K562 (cell line): Measurements from ENCODE around the gene FRAT1. TPM values are rescaled to one million over a fixed set of nuclear protein-coding genes. Genes with fewer than 3 reads are reported as not detected.

Experiments used
- ATAC-seq: fragments of 200-7000 bp; cut with Tn5 transposase; 3 replicates; pipeline ENCODE4 v1.9.1; 2020; ENCODE audit warnings: moderate library complexity
- BruUV-seq: library from RNA; stranded (reverse); fragments of 400-500 nt; replicated peaks from 2 replicates; lab custom pipeline; 2021; lab: Mats Ljungman, UMichigan
- CTCF ChIA-PET: fragments of 300-600 bp; formaldehyde crosslinking; extraction: SDS; loops from one replicate; lab custom pipeline; 2021; ENCODE audit warnings: low intra/inter-chr PET ratio; lab: Yijun Ruan, JAX
- POLR2A ChIA-PET: fragments of 300-600, 350-650 bp; sonication (Branson Sonifier 250); formaldehyde crosslinking; extraction: SDS; loops from one replicate; lab custom pipeline; 2021; ENCODE audit warnings: antibody characterized with exemption, inconsistent platforms; lab: Yijun Ruan, JAX
- DNase-seq, 4 experiments: peaks; one replicate each; pipeline versions ENCODE4 v3.0.0 to v3.0.0-alpha.2; 2011 to 2018; ENCODE audit warnings: low spot score in 3 of 4, mixed read lengths in 3 of 4; ENCODE audit errors: extremely low read depth in 1 of 4
- FAIRE-seq: peaks from 2 replicates; lab custom pipeline; 2011; peaks lifted over from hg19 to GRCh38; lab: Jason Lieb, UNC
- H2AFZ ChIP-seq: 2 replicates; pipeline ENCODE4 v1.6.0; 2011; ENCODE audit warnings: low read depth, low read length, control low read depth, inconsistent platforms
- H3K27ac ChIP-seq: fragments of 200-600 bp; 3 replicates; pipeline ENCODE4 v1.8.0; 2011; ENCODE audit warnings: low read depth, mild to moderate bottlenecking, control low read depth, inconsistent platforms, low read length, moderate library complexity, mixed read lengths; ENCODE audit errors: extremely low read depth
- H3K27me3 ChIP-seq, 2 experiments: fragments of 300-600 bp in 1 of 2; 2 replicates in 1 of 2; 3 replicates in 1 of 2; pipeline versions ENCODE4 v1.6.0 to v1.8.0; 2011; ENCODE audit warnings: inconsistent platforms in 2 of 2, low read length in 2 of 2, mild to moderate bottlenecking in 1 of 2, mixed read lengths in 1 of 2, moderate library complexity in 1 of 2; ENCODE audit not compliant: control insufficient read depth in 2 of 2, insufficient read depth in 2 of 2
- H3K36me3 ChIP-seq: fragments of 300-600 bp; 3 replicates; pipeline ENCODE4 v1.8.0; 2011; ENCODE audit warnings: mild to moderate bottlenecking, low read length, inconsistent platforms; ENCODE audit not compliant: control insufficient read depth, insufficient read depth
- H3K4me1 ChIP-seq, 2 experiments: fragments of 200-600 bp in 1 of 2; replicated peaks in 1 of 2; 2 replicates in 1 of 2; 3 replicates in 1 of 2; pipeline versions ENCODE4 v1.5.1 to v1.8.0; 2011; ENCODE audit warnings: inconsistent platforms in 2 of 2, low read length in 2 of 2, mild to moderate bottlenecking in 1 of 2, mixed read lengths in 1 of 2, moderate library complexity in 1 of 2; ENCODE audit not compliant: control insufficient read depth in 2 of 2, insufficient read depth in 2 of 2
- H3K4me2 ChIP-seq: 2 replicates; pipeline ENCODE4 v1.6.1; 2011; ENCODE audit warnings: low read length, control low read depth, inconsistent platforms, mixed read lengths; ENCODE audit not compliant: insufficient read depth
- H3K4me3 ChIP-seq: fragments of 200-600 bp; sonication (generic), shearing (Covaris generic); 2 replicates; pipeline ENCODE4 v1.5.1; 2016; ENCODE audit warnings: control low read depth, inconsistent platforms
- H3K79me2 ChIP-seq: fragments of 200-600 bp; 3 replicates; pipeline ENCODE4 v1.8.0; 2011; ENCODE audit warnings: low read length, inconsistent platforms; ENCODE audit not compliant: control insufficient read depth, insufficient read depth
- H3K9ac ChIP-seq, 2 experiments: 2 replicates each; pipeline versions ENCODE4 v1.6.0 to v1.6.1; 2011; ENCODE audit warnings: low read depth in 2 of 2, low read length in 2 of 2, control low read depth in 1 of 2, inconsistent platforms in 1 of 2, mild to moderate bottlenecking in 1 of 2, mixed read lengths in 1 of 2; ENCODE audit not compliant: insufficient read depth in 1 of 2
- H3K9me1 ChIP-seq: one replicate; pipeline ENCODE4 v1.6.0; 2011; ENCODE audit warnings: inconsistent platforms, mild to moderate bottlenecking, low read length, moderate library complexity; ENCODE audit not compliant: control insufficient read depth, insufficient read depth
- H3K9me3 ChIP-seq: replicated peaks from 2 replicates; pipeline ENCODE4 v1.5.1; 2011; ENCODE audit warnings: low read depth, low read length, inconsistent platforms; ENCODE audit not compliant: control insufficient read depth, insufficient read depth
- H4K20me1 ChIP-seq: replicated peaks from 2 replicates; pipeline ENCODE4 v1.6.1; 2011; ENCODE audit warnings: low read length, inconsistent platforms, mixed read lengths; ENCODE audit not compliant: control insufficient read depth, insufficient read depth
- HDAC8 ChIP-seq: fragments of 450-650 bp; IDR thresholded peaks from 2 replicates; pipeline ENCODE4 v1.6.1; 2016; ENCODE audit warnings: mild to moderate bottlenecking, missing genetic modification characterization, moderate library complexity, missing compliant biosample characterization
- PRMT5 ChIP-seq: sonication (generic); formaldehyde crosslinking; IDR thresholded peaks from 2 replicates; pipeline ENCODE4 v1.5.0; 2020; ENCODE audit warnings: missing genetic modification reagents
- RBM25 ChIP-seq: fragments of 200-400 bp; formaldehyde crosslinking; IDR thresholded peaks from 2 replicates; pipeline ENCODE4 v1.6.1; 2018; ENCODE audit warnings: low read length, low read depth, moderate library complexity; ENCODE audit not compliant: severe bottlenecking
- TBP ChIP-seq: optimal IDR thresholded peaks from 2 replicates; pipeline ENCODE3; 2011; ENCODE audit warnings: low read depth, low read length, improper control_type of control experiment
- WGBS: fragments of 100-300 bp; shearing (Covaris generic); methylation state at CpG from one replicate; pipeline ENCODE4 v1.1.6; 2016; ENCODE audit warnings: low coverage, mixed read lengths; ENCODE audit not compliant: insufficient coverage; ENCODE audit errors: missing lambda C conversion rate; 5-methylcytosine and 5-hydroxymethylcytosine counted together
- in situ Hi-C: fragments of 300-500 bp; cut with MboI; formaldehyde crosslinking; loops from 4 replicates; pipeline ENCODE4 v1.15.0; 2018; ENCODE audit warnings: inconsistent platforms, mixed read lengths
- intact Hi-C: fragments of 100-400 bp; cut with micrococcal nuclease; formaldehyde crosslinking; loops from 2 replicates; pipeline ENCODE4 v1.14.2; 2022
- polyA plus RNA-seq, 8 experiments: library from polyadenylated mRNA; depleted of rRNA in 4 of 8; stranded (reverse) in 5 of 8; unstranded in 3 of 8; fragments of >200 nt; fragmentation: Nextera tagmentation in 2 of 8; fragmentation: Illumina TruSeq in 1 of 8; extraction: Ambion mirVana in 2 of 8; extraction: Trizol in 1 of 8; gene quantifications; 2 replicates each; pipeline versions ENCODE4 v1.2.1 to v1.2.3, GENCODE V29; 2011 to 2014; ENCODE audit warnings: inconsistent platforms in 1 of 8, missing spikeins in 1 of 8
- total RNA-seq, 7 experiments: library from RNA; depleted of rRNA in 6 of 7; stranded (reverse); fragments of >200 nt in 6 of 7; fragmentation: Illumina TruSeq in 2 of 7; extraction: Trizol in 2 of 7; gene quantifications; 2 replicates each; pipeline versions ENCODE4 v1.2.1 to v1.2.3, GENCODE V29; 2011 to 2021; ENCODE audit warnings: low replicate concordance in 1 of 7
- TF ChIP-seq, protein P1 (sequence below): sonication (generic); formaldehyde crosslinking; IDR thresholded peaks from 2 replicates; pipeline ENCODE4 v1.8.0; 2022; ENCODE audit warnings: mild to moderate bottlenecking, missing genetic modification reagents, borderline replicate concordance
- TF ChIP-seq, protein P2 (sequence below): conservative IDR thresholded peaks from 2 replicates; pipeline ENCODE4 v1.6.1; 2011; ENCODE audit warnings: low read depth, mild to moderate bottlenecking, low read length; ENCODE audit not compliant: control insufficient read depth

FRAT1 gene
- total and polyA plus RNA-seq, 9 of the 15 experiments (the other 6 are each of a cell fraction or from before 2014, with no cell fraction given), result 0.11 to 4.6 (median 1.4) TPM

DNA sequence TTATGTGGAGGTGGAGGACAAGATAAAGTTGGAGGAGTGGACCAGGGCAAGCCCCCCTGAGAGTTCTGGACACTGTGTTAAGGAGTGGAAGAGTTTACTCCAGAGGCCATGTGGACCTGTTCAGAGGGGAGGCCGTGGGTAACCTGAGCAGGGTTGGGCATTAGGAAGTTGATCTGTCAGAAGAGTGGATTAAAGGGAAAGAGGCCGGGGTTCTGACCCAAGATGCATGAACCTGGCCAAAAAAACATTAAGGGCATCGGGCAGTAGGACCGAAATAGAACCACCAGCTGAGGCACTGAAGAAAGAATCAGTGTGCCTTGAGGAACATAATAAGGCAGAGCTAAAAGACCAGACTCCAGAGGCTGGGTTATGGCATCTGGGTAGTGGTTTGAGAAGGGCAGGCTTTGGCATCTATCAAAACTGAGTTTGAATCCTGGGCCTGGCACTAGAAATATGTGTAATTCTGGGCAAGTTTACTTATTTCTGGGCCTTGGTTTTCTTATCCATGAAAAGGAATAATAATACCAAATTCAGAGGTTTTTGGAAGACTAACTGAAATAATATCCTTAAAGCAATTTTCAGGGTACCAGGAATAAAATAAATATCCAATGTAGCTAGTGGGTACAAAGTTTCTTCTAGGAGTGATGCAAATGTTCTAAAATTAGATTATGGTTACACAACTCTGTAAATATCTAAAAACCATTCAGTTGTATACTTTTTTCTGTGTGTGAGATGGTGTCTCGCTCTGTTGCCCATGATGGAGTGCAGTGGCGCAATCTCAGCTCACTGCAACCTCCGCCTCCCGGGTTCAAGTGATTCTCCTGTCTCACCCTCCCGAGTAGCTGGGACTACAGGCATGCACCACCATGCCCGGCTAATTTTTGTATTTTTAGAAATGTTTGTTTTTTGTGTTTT lies 10.9 kb upstream of the FRAT1 start:
- Histone ChIP-seq H3K27ac (no peak overlapping the region), H4K20me1 (no peaks in the 10 kb centered on the region), H3K79me2 (no peaks in the 10 kb centered on the region), H3K9me1 (no peaks in the 10 kb centered on the region), H3K4me1 (peaks cover 5 to 8% of the 10 kb centered on the region in 2 experiments; a peak in 3 of 5 replicates), H3K4me2 (no peak overlapping the region), H3K36me3 (no peaks in the 10 kb centered on the region), H3K4me3 (no peak overlapping the region), H2AFZ (peak overlapping the region; percentile 53; the same call in 1 of the 2 replicates), H3K9me3 (no peaks in the 10 kb centered on the region), H3K9ac (no peak overlapping the region; a peak in 2 of 4 replicates), H3K27me3 (no peaks in the 10 kb centered on the region)
- in situ Hi-C loops, result no loop called here
- intact Hi-C loops, result no loop called here
- TF ChIP-seq, protein P1, sequence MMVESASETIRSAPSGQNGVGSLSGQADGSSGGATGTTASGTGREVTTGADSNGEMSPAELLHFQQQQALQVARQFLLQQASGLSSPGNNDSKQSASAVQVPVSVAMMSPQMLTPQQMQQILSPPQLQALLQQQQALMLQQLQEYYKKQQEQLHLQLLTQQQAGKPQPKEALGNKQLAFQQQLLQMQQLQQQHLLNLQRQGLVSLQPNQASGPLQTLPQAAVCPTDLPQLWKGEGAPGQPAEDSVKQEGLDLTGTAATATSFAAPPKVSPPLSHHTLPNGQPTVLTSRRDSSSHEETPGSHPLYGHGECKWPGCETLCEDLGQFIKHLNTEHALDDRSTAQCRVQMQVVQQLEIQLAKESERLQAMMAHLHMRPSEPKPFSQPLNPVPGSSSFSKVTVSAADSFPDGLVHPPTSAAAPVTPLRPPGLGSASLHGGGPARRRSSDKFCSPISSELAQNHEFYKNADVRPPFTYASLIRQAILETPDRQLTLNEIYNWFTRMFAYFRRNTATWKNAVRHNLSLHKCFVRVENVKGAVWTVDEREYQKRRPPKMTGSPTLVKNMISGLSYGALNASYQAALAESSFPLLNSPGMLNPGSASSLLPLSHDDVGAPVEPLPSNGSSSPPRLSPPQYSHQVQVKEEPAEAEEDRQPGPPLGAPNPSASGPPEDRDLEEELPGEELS (CRISPR knock-in tag), result no peak
- TF ChIP-seq PRMT5 (CRISPR knock-in tag) (no peak), RBM25 (no peak), TBP (no peak), HDAC8 (tag) (no peak)
- TF ChIP-seq, protein P2, sequence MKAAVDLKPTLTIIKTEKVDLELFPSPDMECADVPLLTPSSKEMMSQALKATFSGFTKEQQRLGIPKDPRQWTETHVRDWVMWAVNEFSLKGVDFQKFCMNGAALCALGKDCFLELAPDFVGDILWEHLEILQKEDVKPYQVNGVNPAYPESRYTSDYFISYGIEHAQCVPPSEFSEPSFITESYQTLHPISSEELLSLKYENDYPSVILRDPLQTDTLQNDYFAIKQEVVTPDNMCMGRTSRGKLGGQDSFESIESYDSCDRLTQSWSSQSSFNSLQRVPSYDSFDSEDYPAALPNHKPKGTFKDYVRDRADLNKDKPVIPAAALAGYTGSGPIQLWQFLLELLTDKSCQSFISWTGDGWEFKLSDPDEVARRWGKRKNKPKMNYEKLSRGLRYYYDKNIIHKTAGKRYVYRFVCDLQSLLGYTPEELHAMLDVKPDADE, result no peak
- ATAC-seq, result peak; percentile 34
- ChIA-PET CTCF (no interaction called here), POLR2A (interaction anchor here (1.2 kb wide), 1 partner anchor 24 kb away, joined by 3 read pairs; no protein-coding TSS in a partner anchor)
- WGBS, result 51% methylated on average over 9 of the region's 10 CpGs
- no peak for FAIRE-seq
- BruUV-seq, result no TSS peak
- DNase-seq, result no peak
